HEK293T (cell line): ENCODE results near the gene CAST.

Source experiments
- ARNT ChIP-seq: fragments of 450-650 bp; IDR thresholded peaks from 2 replicates; pipeline ENCODE4 v1.6.1; 2017; ENCODE audit warnings: mild to moderate bottlenecking
- BHLHE40 ChIP-seq: fragments of 450-650 bp; IDR thresholded peaks from 2 replicates; pipeline ENCODE4 v1.6.1; 2016; ENCODE audit warnings: mild to moderate bottlenecking, moderate library complexity, borderline replicate concordance
- ELF4 ChIP-seq: fragments of 450-650 bp; IDR thresholded peaks from 2 replicates; pipeline ENCODE4 v1.6.1; 2017; ENCODE audit warnings: antibody characterized with exemption
- FOXA1 ChIP-seq: fragments of 450-650 bp; IDR thresholded peaks from 2 replicates; pipeline ENCODE4 v1.6.1; 2016; ENCODE audit warnings: mild to moderate bottlenecking
- FOXK2 ChIP-seq: fragments of 450-650 bp; IDR thresholded peaks from 2 replicates; pipeline ENCODE4 v1.6.1; 2016; ENCODE audit warnings: mild to moderate bottlenecking
- HDGF ChIP-seq: fragments of 450-650 bp; IDR thresholded peaks from 2 replicates; pipeline ENCODE4 v1.6.1; 2017; ENCODE audit warnings: antibody characterized with exemption, borderline replicate concordance
- NFRKB ChIP-seq: fragments of 450-650 bp; IDR thresholded peaks from 2 replicates; pipeline ENCODE4 v1.6.1; 2016; ENCODE audit warnings: mild to moderate bottlenecking, moderate library complexity
- SP1 ChIP-seq: fragments of 450-650 bp; IDR thresholded peaks from 2 replicates; pipeline ENCODE4 v1.6.1; 2017
- TARDBP ChIP-seq: fragments of 450-650 bp; IDR thresholded peaks from 2 replicates; pipeline ENCODE4 v1.6.1; 2016
- ZNF384 ChIP-seq: fragments of 450-650 bp; IDR thresholded peaks from 2 replicates; pipeline ENCODE4 v1.6.1; 2016

- TF ChIP-seq ARNT (no peak), TARDBP (no peak), FOXA1 (no peak), BHLHE40 (no peak), FOXK2 (no peak), SP1 (no peak), HDGF (no peak), ELF4 (no peak), NFRKB (no peak), ZNF384 (no peak)
These were observed 6.7 kb upstream of the CAST start for GRCh38 chr5:96655506-96655905.
